GM20431 (cell line): ENCODE measurements around the gene C21orf58.
"Not testable (repeated sequence)": the region's sequence is repeated elsewhere in the genome, so short reads cannot be mapped to it uniquely, and the experiment has no call there.

Experiments used
- in situ Hi-C: fragments of 300-500 bp; cut with MseI, MboI; formaldehyde crosslinking; loops from one replicate; pipeline ENCODE4 v1.15.0; 2020; ENCODE audit warnings: low sequenced_read_pairs; ENCODE audit not compliant: unreplicated experiment

Gene C21orf58

GRCh38 chr21:46323710-46324389, at the start of gene C21orf58, which contains the start of gene PCNT:
TSS of gene C21orf58 (minus strand) at chr21:46323870. CDS start at chr21:46322738, 1,132 bp downstream.
TSS of gene PCNT (plus strand) at chr21:46324156. CDS start at chr21:46324229, 73 bp downstream.
- in situ Hi-C loops = no loop called here

DNA sequence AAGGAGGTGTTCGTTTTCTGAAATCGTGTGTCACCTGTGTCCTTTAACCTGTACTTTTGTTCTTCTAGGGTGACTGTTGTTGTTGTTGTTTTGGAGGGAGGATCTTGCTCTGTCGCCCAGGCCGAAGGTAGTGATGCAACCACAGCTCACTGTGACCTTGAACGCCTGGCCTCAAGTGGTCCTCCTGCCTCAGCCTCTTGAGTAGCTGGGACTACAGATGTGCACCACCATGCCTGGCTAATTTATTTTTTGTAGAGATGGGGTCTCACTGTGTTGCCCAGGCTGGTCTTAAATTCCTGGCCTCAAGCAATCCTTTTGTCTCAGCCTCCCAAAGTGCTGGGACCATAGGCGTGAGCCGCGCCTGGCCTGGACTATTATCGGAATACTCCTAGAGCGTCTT, 49.3 kb upstream of the C21orf58 start:
- in situ Hi-C loops = not testable (repeated sequence)

DNA sequence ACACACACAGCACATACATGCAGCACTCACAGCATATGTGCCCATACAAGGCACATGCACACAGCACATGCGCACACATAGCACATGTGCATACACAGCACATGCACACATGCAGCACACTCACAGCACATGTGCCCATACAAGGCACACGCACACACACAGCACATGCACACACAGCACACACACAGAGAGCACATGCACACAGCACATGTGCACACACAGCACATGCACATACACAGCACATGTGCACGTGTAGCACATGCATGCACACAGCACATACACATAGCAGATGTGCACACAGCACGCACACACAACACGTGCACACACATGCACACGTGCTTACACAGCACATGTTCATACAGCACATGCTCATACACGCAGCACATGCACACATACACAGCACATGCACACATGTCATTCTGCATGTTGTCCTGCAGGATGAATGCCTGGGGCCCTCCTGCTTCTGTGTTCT, 48.4 kb upstream of the C21orf58 start:
- in situ Hi-C loops = no loop called here

DNA sequence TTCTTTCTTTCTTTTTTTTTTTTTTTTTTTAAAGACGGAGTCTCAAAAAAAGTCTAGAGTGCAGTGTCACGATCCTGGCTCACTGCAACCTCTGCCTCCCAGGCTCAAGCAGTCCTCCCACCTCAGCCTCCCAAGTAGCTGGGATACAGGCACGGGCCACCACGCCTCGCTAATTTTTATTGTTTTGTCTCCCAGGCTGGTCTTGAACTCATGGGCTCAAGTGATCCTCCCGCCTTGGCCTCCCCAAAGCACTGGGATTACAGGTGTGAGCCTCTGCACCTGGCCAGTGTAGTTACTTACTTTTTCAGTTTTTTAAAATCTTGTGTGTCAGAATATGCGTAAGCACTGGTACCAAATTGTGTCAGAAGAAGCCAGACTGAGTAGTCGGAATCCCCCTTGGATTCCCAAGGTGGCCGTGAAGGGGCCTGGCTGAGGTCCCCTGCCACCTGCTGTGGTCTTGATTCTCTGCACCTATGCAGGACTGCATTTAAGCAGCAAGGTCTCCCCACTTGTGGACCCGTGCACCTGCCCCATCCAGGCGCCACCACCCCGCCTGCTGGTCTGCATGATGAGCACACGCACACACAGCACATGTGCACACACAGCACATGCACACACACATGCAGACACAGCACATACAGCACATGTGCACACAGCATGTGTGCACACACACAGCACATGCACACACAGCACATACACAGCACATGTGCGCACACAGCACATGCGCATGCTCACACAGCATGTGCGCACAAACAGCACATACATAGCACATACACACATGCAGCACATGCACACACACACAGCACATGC, 47.7 kb upstream of the C21orf58 start:
- in situ Hi-C loops = no loop called here

- in situ Hi-C loops = no loop called here
These were observed 46.0 kb upstream of the C21orf58 start for GRCh38 chr21:46369520-46370235.

GRCh38 chr21:46368533-46369285, 45.0 kb upstream of the C21orf58 start:
- in situ Hi-C loops = no loop called here

GRCh38 chr21:46366966-46367365, 43.3 kb upstream of the C21orf58 start:
- in situ Hi-C loops = no loop called here

DNA sequence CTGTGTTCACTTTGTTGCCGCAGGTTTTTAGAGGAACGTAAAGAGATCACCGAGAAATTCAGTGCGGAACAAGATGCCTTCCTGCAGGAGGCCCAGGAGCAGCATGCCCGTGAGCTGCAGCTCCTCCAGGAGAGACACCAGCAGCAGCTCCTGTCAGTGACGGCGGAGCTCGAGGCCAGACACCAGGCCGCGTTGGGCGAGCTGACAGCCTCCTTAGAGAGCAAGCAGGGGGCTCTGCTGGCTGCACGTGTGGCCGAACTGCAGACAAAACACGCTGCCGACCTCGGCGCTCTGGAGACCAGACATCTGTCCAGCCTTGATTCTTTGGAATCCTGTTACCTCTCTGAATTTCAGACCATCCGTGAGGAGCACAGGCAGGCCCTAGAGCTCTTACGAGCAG, 42.9 kb upstream of the C21orf58 start:
- in situ Hi-C loops = no loop called here

- in situ Hi-C loops = no loop called here
These were observed 42.4 kb upstream of the C21orf58 start for GRCh38 chr21:46366091-46366490.

GRCh38 chr21:46363698-46364097, 40.0 kb upstream of the C21orf58 start:
- in situ Hi-C loops = no loop called here

- in situ Hi-C loops = no loop called here
These were observed 39.3 kb upstream of the C21orf58 start for GRCh38 chr21:46362946-46363345.

DNA sequence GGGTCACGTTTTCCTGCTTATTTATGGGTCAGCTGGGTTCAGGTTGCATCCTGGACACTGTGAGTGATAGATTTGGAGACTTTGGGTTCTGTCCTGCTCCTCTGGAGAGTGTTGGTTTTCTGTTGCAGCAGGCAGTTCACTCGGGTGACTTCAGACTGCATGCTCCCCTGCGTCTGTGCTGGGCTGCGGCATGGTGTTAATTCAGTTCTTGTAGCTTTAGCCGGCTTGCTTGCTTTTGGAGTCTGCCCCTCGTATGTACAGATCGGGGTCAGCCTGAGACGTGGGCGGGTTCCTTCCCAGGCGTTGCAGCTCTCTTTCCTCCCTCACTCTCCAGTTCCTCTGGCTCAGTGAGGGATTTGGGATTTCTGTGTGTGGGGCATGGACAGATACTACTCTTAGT, 38.3 kb upstream of the C21orf58 start:
- in situ Hi-C loops = no loop called here

DNA sequence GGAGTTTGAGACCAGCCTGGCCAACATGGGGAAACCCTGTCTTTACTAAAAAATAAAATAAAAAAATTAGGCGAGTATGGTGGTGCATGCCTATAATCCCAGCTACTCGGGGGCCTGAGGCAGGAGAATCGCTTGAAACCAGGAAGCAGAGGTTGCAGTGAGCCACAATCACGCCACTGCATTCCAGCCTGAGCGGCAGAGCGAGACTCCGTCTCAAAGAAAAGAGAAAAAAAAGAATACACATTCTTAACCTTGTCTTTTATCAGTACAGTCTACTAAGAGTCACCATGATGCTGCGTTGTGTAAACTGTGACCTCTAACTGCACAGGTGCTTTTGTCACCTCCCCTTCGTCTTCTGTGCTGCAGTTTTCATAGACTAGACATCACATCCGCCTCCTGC, 37.5 kb upstream of the C21orf58 start:
- in situ Hi-C loops = no loop called here

- in situ Hi-C loops = no loop called here
These were observed 34.2 kb upstream of the C21orf58 start for GRCh38 chr21:46357684-46358425.

- in situ Hi-C loops = no loop called here
These were observed 33.6 kb upstream of the C21orf58 start for GRCh38 chr21:46357335-46357604.

GRCh38 chr21:46356494-46357334, 33.0 kb upstream of the C21orf58 start:
- in situ Hi-C loops = no loop called here

DNA sequence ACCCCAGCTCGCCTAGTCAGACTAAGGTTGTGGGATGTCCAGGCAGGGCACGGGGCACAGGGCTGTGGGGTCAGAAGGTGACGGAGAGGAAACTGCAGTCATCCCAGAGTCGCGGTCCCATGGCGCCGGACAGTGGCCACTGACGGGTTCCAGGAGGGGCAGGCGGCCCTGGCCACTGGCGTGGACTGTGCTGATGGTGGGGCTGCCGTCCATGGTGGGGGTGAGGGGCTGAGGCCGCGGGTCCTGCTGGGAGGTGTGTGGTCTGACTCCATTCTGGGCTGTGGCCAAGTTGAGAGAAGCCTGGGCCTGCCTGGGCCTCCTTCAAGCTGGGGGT, 32.3 kb upstream of the C21orf58 start:
- in situ Hi-C loops = no loop called here

DNA sequence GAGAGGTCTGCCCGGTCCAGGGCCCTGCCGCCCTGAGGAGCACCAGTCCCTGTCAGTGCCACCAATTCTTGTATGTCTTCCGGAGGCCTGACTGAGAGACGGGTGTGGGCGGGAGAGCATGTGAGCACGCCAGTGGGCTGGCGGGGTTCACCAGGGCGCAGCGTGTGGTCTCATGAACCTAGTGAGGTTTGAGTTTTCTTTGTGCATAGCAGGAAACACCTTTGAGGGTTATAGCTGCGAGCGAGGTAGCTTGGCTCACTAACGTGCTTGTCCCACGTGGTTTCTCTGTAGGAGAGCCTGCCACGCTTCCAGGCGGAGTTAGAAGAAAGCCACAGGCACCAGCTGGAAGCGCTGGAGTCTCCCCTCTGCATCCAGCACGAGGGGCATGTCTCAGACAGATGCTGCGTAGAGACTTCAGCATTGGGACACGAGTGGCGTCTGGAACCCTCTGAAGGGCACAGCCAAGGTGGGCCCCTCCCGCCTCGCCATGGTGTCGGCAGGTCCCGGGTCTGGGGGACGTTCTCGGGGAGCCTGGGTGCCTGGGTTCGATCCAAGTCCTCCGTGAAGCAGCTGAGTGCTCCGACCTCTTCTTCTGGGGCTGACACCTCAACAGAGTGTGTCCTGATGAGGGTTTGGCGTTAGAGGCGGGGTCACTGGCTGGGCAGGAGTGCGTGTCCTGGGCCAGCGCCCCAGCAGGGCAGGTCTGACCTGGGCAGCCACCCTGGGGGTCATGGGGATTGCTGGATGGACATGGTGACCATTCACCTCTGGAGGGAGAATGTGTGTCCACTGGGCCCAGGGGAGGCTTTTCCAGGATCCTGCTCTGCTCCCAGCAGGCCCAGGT, 31.7 kb upstream of the C21orf58 start:
- in situ Hi-C loops = no loop called here
